ENCODE measurements around the gene DLG3.

DLG3 gene

GRCh38 chrX:70476934-70477733, 32.5 kb downstream of the DLG3 start:
- no peak for DNase-seq

GRCh38 chrX:70477734-70478075, 33.1 kb downstream of the DLG3 start:
- H4K20me1 ChIP-seq (ENCODE audit: insufficient read depth, low read length) = no peaks in the 10 kb centered on the region
- no peaks in the 10 kb centered on the region; the same call in 1 of the 2 replicates for H3K4me1 ChIP-seq (ENCODE audit: insufficient read depth, low read length)
- DNase-seq = no peak
- TF ChIP-seq CTCF (IDR thresholded peaks at IDR 0.05; ENCODE audit: borderline replicate concordance, extremely low read depth, low read length, poor library complexity, severe bottlenecking) = no peak
- no peak for TF ChIP-seq EZH2 (IDR thresholded peaks at IDR 0.05; ENCODE audit: borderline replicate concordance, low read depth, low read length, severe bottlenecking)
- no peak overlapping the region for H3K9ac ChIP-seq (ENCODE audit: low read depth, low read length)
- ATAC-seq (ENCODE audit: insufficient read depth, low read depth) = no peak
- H3K4me3 ChIP-seq (ENCODE audit: low read depth in 1 of 2, low read length in 2 of 2) = no peak overlapping the region
- H3K36me3 ChIP-seq (ENCODE audit: insufficient read depth, low read length) = no peaks in the 10 kb centered on the region
- H3K27me3 ChIP-seq (ENCODE audit: insufficient read depth, low read length, poor library complexity) = no peaks in the 10 kb centered on the region
- H3K27ac ChIP-seq (ENCODE audit: low read length) = no peak overlapping the region
- H3K79me2 ChIP-seq (ENCODE audit: insufficient read depth, low read length) = no peaks in the 10 kb centered on the region
- H3K4me2 ChIP-seq (ENCODE audit: insufficient read depth, low read length) = no peak overlapping the region
- H3K9me3 ChIP-seq (ENCODE audit: insufficient read depth, low read length, severe bottlenecking) = no peaks in the 10 kb centered on the region
- no peak overlapping the region for H2AFZ ChIP-seq (ENCODE audit: low read depth, low read length)

More at GRCh38 chrX:70476934-70477733, 32.5 kb downstream of the DLG3 start:
- H3K27ac ChIP-seq (ENCODE audit: low read length) = no peak overlapping the region
- no peak overlapping the region for H2AFZ ChIP-seq (ENCODE audit: low read depth, low read length)
- H3K79me2 ChIP-seq (ENCODE audit: insufficient read depth, low read length) = no peaks in the 10 kb centered on the region
- no peaks in the 10 kb centered on the region for H3K9me3 ChIP-seq (ENCODE audit: insufficient read depth, low read length, severe bottlenecking)
- no peaks in the 10 kb centered on the region for H4K20me1 ChIP-seq (ENCODE audit: insufficient read depth, low read length)
- H3K36me3 ChIP-seq (ENCODE audit: insufficient read depth, low read length) = no peaks in the 10 kb centered on the region
- no peak; the same call in 2 of the 3 replicates for ATAC-seq (ENCODE audit: insufficient read depth, low read depth)
- TF ChIP-seq EZH2 (IDR thresholded peaks at IDR 0.05; ENCODE audit: borderline replicate concordance, low read depth, low read length, severe bottlenecking) (no peak), CTCF (IDR thresholded peaks at IDR 0.05; ENCODE audit: borderline replicate concordance, extremely low read depth, low read length, poor library complexity, severe bottlenecking) (no peak)
- no peaks in the 10 kb centered on the region; the same call in 1 of the 2 replicates for H3K4me1 ChIP-seq (ENCODE audit: insufficient read depth, low read length)
- H3K27me3 ChIP-seq (ENCODE audit: insufficient read depth, low read length, poor library complexity) = no peaks in the 10 kb centered on the region
- no peak overlapping the region for H3K9ac ChIP-seq (ENCODE audit: low read depth, low read length)
- no peak overlapping the region for H3K4me3 ChIP-seq (ENCODE audit: low read depth in 1 of 2, low read length in 2 of 2)
- no peak overlapping the region for H3K4me2 ChIP-seq (ENCODE audit: insufficient read depth, low read length)

GRCh38 chrX:70478526-70479245, 34.1 kb downstream of the DLG3 start:
- no peak overlapping the region for H3K27ac ChIP-seq (ENCODE audit: low read length)
- H3K4me2 ChIP-seq (ENCODE audit: insufficient read depth, low read length) = no peak overlapping the region
- no peak overlapping the region for H3K9ac ChIP-seq (ENCODE audit: low read depth, low read length)

More at GRCh38 chrX:70478526-70479245, 34.1 kb downstream of the DLG3 start:
- no peaks in the 10 kb centered on the region for H3K9me3 ChIP-seq (ENCODE audit: insufficient read depth, low read length, severe bottlenecking)
- no peaks in the 10 kb centered on the region; the same call in 1 of the 2 replicates for H3K4me1 ChIP-seq (ENCODE audit: insufficient read depth, low read length)
- no peak overlapping the region for H3K4me3 ChIP-seq (ENCODE audit: low read depth in 1 of 2, low read length in 2 of 2)
- no peak overlapping the region for H2AFZ ChIP-seq (ENCODE audit: low read depth, low read length)
- no peaks in the 10 kb centered on the region for H3K27me3 ChIP-seq (ENCODE audit: insufficient read depth, low read length, poor library complexity)
- no peaks in the 10 kb centered on the region for H4K20me1 ChIP-seq (ENCODE audit: insufficient read depth, low read length)
- H3K36me3 ChIP-seq (ENCODE audit: insufficient read depth, low read length) = no peaks in the 10 kb centered on the region
- DNase-seq (no peak), ATAC-seq (ENCODE audit: insufficient read depth, low read depth) (no peak)
- no peaks in the 10 kb centered on the region for H3K79me2 ChIP-seq (ENCODE audit: insufficient read depth, low read length)
- TF ChIP-seq CTCF (IDR thresholded peaks at IDR 0.05; ENCODE audit: borderline replicate concordance, extremely low read depth, low read length, poor library complexity, severe bottlenecking) (no peak), EZH2 (IDR thresholded peaks at IDR 0.05; ENCODE audit: borderline replicate concordance, low read depth, low read length, severe bottlenecking) (no peak)
